Osteocyte (in vitro differentiated cells): ENCODE results near the gene RNF5. TPM values are rescaled to one million over a fixed set of nuclear protein-coding genes. Genes with fewer than 3 reads are reported as not detected.
"Not testable (repeated sequence)": the region's sequence is repeated elsewhere in the genome, so short reads cannot be mapped to it uniquely, and the experiment has no call there.

Source experiments
- DNase-seq: peaks from one replicate; pipeline ENCODE4 v3.0.0; 2021; ENCODE audit warnings: mixed read lengths; ENCODE audit not compliant: unreplicated experiment; ENCODE audit errors: extremely low spot score
- H3K27ac Mint-ChIP-seq: one replicate; pipeline ENCODE4 v1.8.0; 2021; ENCODE audit warnings: mild to moderate bottlenecking, mixed read lengths; ENCODE audit not compliant: unreplicated experiment
- H3K27me3 Mint-ChIP-seq: one replicate; pipeline ENCODE4 v1.8.0; 2021; ENCODE audit warnings: mixed read lengths; ENCODE audit not compliant: unreplicated experiment
- H3K36me3 Mint-ChIP-seq: one replicate; pipeline ENCODE4 v1.8.0; 2021; ENCODE audit warnings: mixed read lengths; ENCODE audit not compliant: unreplicated experiment
- H3K4me1 Mint-ChIP-seq: one replicate; pipeline ENCODE4 v1.8.0; 2021; ENCODE audit warnings: mixed read lengths; ENCODE audit not compliant: unreplicated experiment
- H3K4me3 Mint-ChIP-seq: one replicate; pipeline ENCODE4 v1.8.0; 2021; ENCODE audit warnings: mild to moderate bottlenecking, moderate library complexity, mixed read lengths; ENCODE audit not compliant: unreplicated experiment
- H3K9me3 Mint-ChIP-seq: one replicate; pipeline ENCODE4 v1.8.0; 2021; ENCODE audit warnings: mixed read lengths; ENCODE audit not compliant: unreplicated experiment
- total RNA-seq: library from RNA; stranded (reverse); gene quantifications from 2 replicates; pipeline ENCODE4 v1.2.1, GENCODE V29; 2021
- TF ChIP-seq, protein P1 (sequence below): fragments of 200-600 bp; sonication (generic); IDR thresholded peaks from 2 replicates; pipeline ENCODE4 v1.5.0; 2021; ENCODE audit warnings: antibody characterized with exemption, mild to moderate bottlenecking, moderate library complexity

RNF5 gene
- total RNA-seq, 1 donor from 2014 or later: 51.6 TPM

GRCh38 chr6:32132110-32132509, 46.1 kb upstream of the RNF5 start:
- Mint-ChIP-seq H3K9me3 (no peaks in the 10 kb centered on the region), H3K4me1 (peaks cover 29% of the 10 kb centered on the region), H3K4me3 (no peak overlapping the region), H3K27ac (no peak overlapping the region), H3K27me3 (no peaks in the 10 kb centered on the region), H3K36me3 (no peaks in the 10 kb centered on the region)
- no peak for DNase-seq
- TF ChIP-seq, protein P1, sequence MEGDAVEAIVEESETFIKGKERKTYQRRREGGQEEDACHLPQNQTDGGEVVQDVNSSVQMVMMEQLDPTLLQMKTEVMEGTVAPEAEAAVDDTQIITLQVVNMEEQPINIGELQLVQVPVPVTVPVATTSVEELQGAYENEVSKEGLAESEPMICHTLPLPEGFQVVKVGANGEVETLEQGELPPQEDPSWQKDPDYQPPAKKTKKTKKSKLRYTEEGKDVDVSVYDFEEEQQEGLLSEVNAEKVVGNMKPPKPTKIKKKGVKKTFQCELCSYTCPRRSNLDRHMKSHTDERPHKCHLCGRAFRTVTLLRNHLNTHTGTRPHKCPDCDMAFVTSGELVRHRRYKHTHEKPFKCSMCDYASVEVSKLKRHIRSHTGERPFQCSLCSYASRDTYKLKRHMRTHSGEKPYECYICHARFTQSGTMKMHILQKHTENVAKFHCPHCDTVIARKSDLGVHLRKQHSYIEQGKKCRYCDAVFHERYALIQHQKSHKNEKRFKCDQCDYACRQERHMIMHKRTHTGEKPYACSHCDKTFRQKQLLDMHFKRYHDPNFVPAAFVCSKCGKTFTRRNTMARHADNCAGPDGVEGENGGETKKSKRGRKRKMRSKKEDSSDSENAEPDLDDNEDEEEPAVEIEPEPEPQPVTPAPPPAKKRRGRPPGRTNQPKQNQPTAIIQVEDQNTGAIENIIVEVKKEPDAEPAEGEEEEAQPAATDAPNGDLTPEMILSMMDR: no peak

GRCh38 chr6:32133786-32134185, 44.4 kb upstream of the RNF5 start:
- TF ChIP-seq, protein P1: no peak
- no peaks in the 10 kb centered on the region for H3K36me3 Mint-ChIP-seq
- H3K27me3 Mint-ChIP-seq: no peaks in the 10 kb centered on the region
- H3K4me3 Mint-ChIP-seq: no peak overlapping the region
- H3K9me3 Mint-ChIP-seq: no peaks in the 10 kb centered on the region
- peak overlapping the region; percentile 33 for H3K27ac Mint-ChIP-seq
- no peak for DNase-seq
- peaks cover 20% of the 10 kb centered on the region for H3K4me1 Mint-ChIP-seq

DNA sequence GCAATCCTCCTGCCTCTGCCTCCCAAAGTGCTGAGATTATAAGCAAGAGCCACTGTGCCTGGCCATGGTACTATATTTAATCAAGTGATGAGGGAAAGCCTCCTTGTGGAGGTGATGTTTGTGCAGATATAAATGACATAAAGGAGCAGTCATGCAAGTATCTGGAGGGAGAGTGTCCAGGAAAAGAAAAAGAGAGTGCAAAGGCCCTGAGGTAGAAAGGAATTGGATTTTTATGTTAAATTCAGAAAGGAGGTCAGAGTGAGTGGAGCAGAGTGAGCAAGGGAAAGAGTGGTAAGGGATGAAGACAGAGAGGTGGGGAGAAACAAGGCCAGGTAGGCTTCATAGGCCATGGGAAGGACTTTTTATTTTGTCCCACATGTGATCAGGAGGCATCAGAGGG, 40.8 kb upstream of the RNF5 start:
- Mint-ChIP-seq H3K9me3 (no peaks in the 10 kb centered on the region), H3K36me3 (no peaks in the 10 kb centered on the region), H3K27me3 (no peaks in the 10 kb centered on the region), H3K4me1 (peaks cover 6% of the 10 kb centered on the region), H3K4me3 (no peak overlapping the region), H3K27ac (no peak overlapping the region)
- DNase-seq: no peak
- TF ChIP-seq, protein P1: no peak

- H3K4me3 Mint-ChIP-seq: no peak overlapping the region
- H3K9me3 Mint-ChIP-seq: no peaks in the 10 kb centered on the region
- TF ChIP-seq, protein P1: no peak
- H3K27ac Mint-ChIP-seq: no peak overlapping the region
- no peak for DNase-seq
- no peaks in the 10 kb centered on the region for H3K27me3 Mint-ChIP-seq
- H3K4me1 Mint-ChIP-seq: no peaks in the 10 kb centered on the region
- H3K36me3 Mint-ChIP-seq: no peaks in the 10 kb centered on the region
Observed at GRCh38 chr6:32139590-32139989, 38.6 kb upstream of the RNF5 start.

- Mint-ChIP-seq H3K4me3 (no peak overlapping the region), H3K9me3 (no peaks in the 10 kb centered on the region), H3K27ac (no peak overlapping the region), H3K36me3 (no peaks in the 10 kb centered on the region), H3K4me1 (no peaks in the 10 kb centered on the region), H3K27me3 (no peaks in the 10 kb centered on the region)
- DNase-seq: no peak
- TF ChIP-seq, protein P1: no peak
Observed at GRCh38 chr6:32140420-32141046, 37.7 kb upstream of the RNF5 start.

DNA sequence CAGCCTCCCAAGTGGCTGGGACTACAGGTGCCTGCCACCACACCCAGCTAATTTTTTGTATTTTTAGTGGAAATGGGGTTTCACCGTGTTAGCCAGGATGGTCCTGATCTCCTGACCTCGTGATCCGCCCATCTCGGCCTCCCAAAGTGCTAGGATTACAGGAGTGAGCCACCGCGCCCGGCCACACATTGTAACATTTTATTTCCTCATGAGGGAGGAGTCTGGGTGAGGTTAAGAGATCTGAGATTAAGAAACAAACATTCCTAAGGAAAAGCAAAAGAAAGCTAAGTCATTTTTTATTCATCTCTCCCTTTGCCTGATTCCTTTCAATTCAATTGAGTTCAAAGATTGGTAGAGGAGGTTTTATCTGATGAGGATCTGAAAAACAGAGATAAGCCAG, 34.0 kb upstream of the RNF5 start:
- not testable (repeated sequence) for DNase-seq, H3K4me1 Mint-ChIP-seq, H3K36me3 Mint-ChIP-seq, H3K4me3 Mint-ChIP-seq, H3K27me3 Mint-ChIP-seq, H3K9me3 Mint-ChIP-seq, H3K27ac Mint-ChIP-seq
